OCI-LY1 (cell line): Measurements from ENCODE around the gene PKDCC.

Source experiments
- H2AFZ ChIP-seq: fragments of 200-600 bp; sonication (generic), shearing (Covaris generic); 2 replicates; pipeline ENCODE4 v1.6.0; 2014; ENCODE audit warnings: antibody characterized with exemption, mild to moderate bottlenecking, low read length
- H3F3A ChIP-seq: fragments of 200-600 bp; sonication (generic), shearing (Covaris generic); 2 replicates; pipeline ENCODE4 v1.6.0; 2014; ENCODE audit warnings: mild to moderate bottlenecking, antibody characterized with exemption, low read length, moderate library complexity; ENCODE audit not compliant: insufficient read depth
- H3K27ac ChIP-seq: fragments of 200-600 bp; sonication (generic); 2 replicates; pipeline ENCODE4 v1.5.1; 2014; ENCODE audit warnings: low read length, mixed run types, mild to moderate bottlenecking, low read depth; ENCODE audit not compliant: poor library complexity, severe bottlenecking
- H3K27me3 ChIP-seq: fragments of 200-600 bp; sonication (generic); 2 replicates; pipeline ENCODE4 v1.6.0; 2014; ENCODE audit warnings: antibody characterized with exemption, mild to moderate bottlenecking, low read length, moderate library complexity; ENCODE audit not compliant: insufficient read depth
- H3K36me3 ChIP-seq: fragments of 200-600 bp; sonication (generic); 2 replicates; pipeline ENCODE4 v1.6.1; 2014; ENCODE audit warnings: mild to moderate bottlenecking, antibody characterized with exemption, low read length, moderate library complexity, mixed read lengths; ENCODE audit not compliant: insufficient read depth
- H3K4me1 ChIP-seq: fragments of 200-600 bp; sonication (generic); 2 replicates; pipeline ENCODE4 v1.5.1; 2014; ENCODE audit warnings: mild to moderate bottlenecking, low read length, moderate library complexity; ENCODE audit not compliant: insufficient read depth, severe bottlenecking
- H3K4me2 ChIP-seq: fragments of 200-600 bp; sonication (generic), shearing (Covaris generic); 2 replicates; pipeline ENCODE4 v1.6.1; 2014; ENCODE audit warnings: low read length
- H3K4me3 ChIP-seq: fragments of 200-600 bp; sonication (generic); 2 replicates; pipeline ENCODE4 v1.5.1; 2014; ENCODE audit warnings: low read length, low read depth, mild to moderate bottlenecking, mixed read lengths; ENCODE audit not compliant: poor library complexity, severe bottlenecking
- H3K79me2 ChIP-seq: fragments of 200-600 bp; shearing (Covaris generic); 2 replicates; pipeline ENCODE4 v1.6.1; 2016; ENCODE audit warnings: mixed run types, low read length, mixed read lengths; ENCODE audit not compliant: insufficient read depth
- H3K9ac ChIP-seq: fragments of 200-600 bp; sonication (generic), shearing (Covaris generic); 2 replicates; pipeline ENCODE4 v1.6.1; 2014; ENCODE audit warnings: mild to moderate bottlenecking, low read length, mixed read lengths
- H3K9me2 ChIP-seq: fragments of 200-600 bp; sonication (generic), shearing (Covaris generic); 2 replicates; pipeline ENCODE4 v1.6.1; 2014; ENCODE audit warnings: low read depth, mild to moderate bottlenecking, low read length, mixed read lengths
- H3K9me3 ChIP-seq: fragments of 200-600 bp; shearing (Covaris generic); 2 replicates; pipeline ENCODE4 v1.6.1; 2014; ENCODE audit warnings: low read length, mixed read lengths
- H4K20me1 ChIP-seq: fragments of 200-600 bp; sonication (generic), shearing (Covaris generic); 2 replicates; pipeline ENCODE4 v1.6.0; 2016; ENCODE audit warnings: mild to moderate bottlenecking, low read length; ENCODE audit not compliant: insufficient read depth
- CTCF ChIP-seq: fragments of 200-600 bp; sonication (generic), shearing (Covaris generic); IDR thresholded peaks from 2 replicates; pipeline ENCODE4 v1.5.1; 2017; ENCODE audit warnings: mild to moderate bottlenecking, antibody characterized with exemption, low read length, moderate library complexity, mixed read lengths
- EZH2 ChIP-seq: fragments of 200-600 bp; sonication (generic), shearing (Covaris generic); IDR thresholded peaks from 2 replicates; pipeline ENCODE4 v1.8.0; 2017; ENCODE audit warnings: borderline replicate concordance, mixed run types, mild to moderate bottlenecking, antibody characterized with exemption, low read length, moderate library complexity, mixed read lengths

The PKDCC gene

GRCh38 chr2:42060718-42061619 lies 13.1 kb downstream of the PKDCC start:
- Histone ChIP-seq H4K20me1 (no peaks in the 10 kb centered on the region), H3K36me3 (no peaks in the 10 kb centered on the region), H3K9me3 (no peaks in the 10 kb centered on the region), H3K27me3 (no peaks in the 10 kb centered on the region), H2AFZ (no peak overlapping the region), H3K9me2 (no peaks in the 10 kb centered on the region), H3K27ac (no peak overlapping the region), H3K4me2 (no peak overlapping the region), H3K79me2 (no peaks in the 10 kb centered on the region), H3K9ac (no peak overlapping the region), H3F3A (no peaks in the 10 kb centered on the region), H3K4me1 (no peaks in the 10 kb centered on the region), H3K4me3 (no peak overlapping the region)
- no peak for TF ChIP-seq EZH2
- TF ChIP-seq CTCF = no peak

GRCh38 chr2:42061839-42062238 lies 14.0 kb downstream of the PKDCC start:
- no peaks in the 10 kb centered on the region for H3K4me1 ChIP-seq
- TF ChIP-seq EZH2 = no peak
- no peak for TF ChIP-seq CTCF
- H3K79me2 ChIP-seq = no peaks in the 10 kb centered on the region
- no peaks in the 10 kb centered on the region for H3F3A ChIP-seq
- H3K9me2 ChIP-seq = no peaks in the 10 kb centered on the region
- no peak overlapping the region for H3K4me3 ChIP-seq
- H3K9ac ChIP-seq = no peak overlapping the region
- H4K20me1 ChIP-seq = no peaks in the 10 kb centered on the region
- H3K27ac ChIP-seq = no peak overlapping the region
- no peaks in the 10 kb centered on the region for H3K27me3 ChIP-seq
- H3K36me3 ChIP-seq = no peaks in the 10 kb centered on the region
- H2AFZ ChIP-seq = no peak overlapping the region
- no peaks in the 10 kb centered on the region for H3K9me3 ChIP-seq
- no peak overlapping the region for H3K4me2 ChIP-seq

GRCh38 chr2:42063431-42064171 lies 15.8 kb downstream of the PKDCC start:
- H3K79me2 ChIP-seq = no peaks in the 10 kb centered on the region
- no peaks in the 10 kb centered on the region for H3K9me2 ChIP-seq
- no peak overlapping the region for H2AFZ ChIP-seq
- H3F3A ChIP-seq = no peaks in the 10 kb centered on the region
- H3K27ac ChIP-seq = no peak overlapping the region
- no peaks in the 10 kb centered on the region for H3K9me3 ChIP-seq
- TF ChIP-seq CTCF = no peak
- no peak for TF ChIP-seq EZH2
- no peaks in the 10 kb centered on the region for H3K4me1 ChIP-seq
- no peaks in the 10 kb centered on the region for H3K27me3 ChIP-seq
- no peaks in the 10 kb centered on the region for H3K36me3 ChIP-seq
- H3K9ac ChIP-seq = no peak overlapping the region
- H4K20me1 ChIP-seq = no peaks in the 10 kb centered on the region
- no peak overlapping the region for H3K4me2 ChIP-seq
- no peak overlapping the region for H3K4me3 ChIP-seq
